Right lobe of liver (tissue), 6 donors: Measurements from ENCODE around the gene FBXO41. TPM values are rescaled to one million over a fixed set of nuclear protein-coding genes. Genes with fewer than 3 reads are reported as not detected.

Source experiments
- ATAC-seq, 4 donors: fragments of 200-7000 bp; cut with Tn5 transposase; one replicate each; pipeline ENCODE4 v1.9.1; 2020; ENCODE audit warnings: mild to moderate bottlenecking in 4 of 4, moderate library complexity in 4 of 4
- DNase-seq, 3 donors: peaks; one replicate each; pipeline ENCODE4 v3.0.0-alpha.2; 2020
- H3K27ac ChIP-seq, 3 donors: fragments of 200-600 bp; one replicate each; pipeline ENCODE4 v1.8.0; 2022
- H3K27me3 ChIP-seq, 2 donors: fragments of 200-600 bp; one replicate each; pipeline ENCODE4 v1.8.0; 2022
- H3K36me3 ChIP-seq, 4 donors: fragments of 200-600 bp; sonication (generic) in 1 of 4; one replicate each; pipeline versions ENCODE4 v1.5.1 to v1.8.0; 2017 to 2022; ENCODE audit warnings: control low read depth in 1 of 4
- H3K4me1 ChIP-seq, 4 donors: fragments of 200-600 bp; sonication (generic) in 1 of 4; one replicate each; pipeline versions ENCODE4 v1.5.1 to v1.8.0; 2017 to 2022; ENCODE audit warnings: control low read depth in 1 of 4
- H3K4me3 ChIP-seq, 3 donors: fragments of 200-600 bp; one replicate each; pipeline ENCODE4 v1.8.0; 2022
- H3K9me3 ChIP-seq, 4 donors: fragments of 200-600 bp; sonication (generic) in 1 of 4; one replicate each; pipeline versions ENCODE4 v1.5.1 to v1.8.0; 2017 to 2022; ENCODE audit warnings: control low read depth in 1 of 4
- POLR2A ChIP-seq: fragments of 450-650 bp; IDR thresholded peaks from one replicate; pipeline ENCODE4 v1.6.1; 2017; ENCODE audit warnings: antibody characterized with exemption, mild to moderate bottlenecking
- WGBS: methylation state at CpG from one replicate; pipeline ENCODE4 v1.1.6; 2018; ENCODE audit warnings: low coverage, low lambda C conversion rate; ENCODE audit not compliant: insufficient coverage; ENCODE audit errors: missing lambda C conversion rate; 5-methylcytosine and 5-hydroxymethylcytosine counted together
- intact Hi-C, 2 donors: fragments of 100-400 bp; cut with DNase I; formaldehyde crosslinking; loops; one replicate each; pipeline versions ENCODE4 v1.11.2 to v1.14.1; 2022
- total RNA-seq, 6 experiments: library from RNA; depleted of rRNA in 2 of 6; stranded (reverse); fragments of >200 nt in 2 of 6; fragmentation: NEBNext Ultra II Directional in 3 of 6; extraction: Animal tissue kit (Norgen Biotek cat#: 25700) in 3 of 6; gene quantifications; one replicate each; pipeline versions ENCODE4 v1.1.0 to v1.2.4, GENCODE V29; 2016 to 2023
- TF ChIP-seq, protein P1 (sequence below), 4 donors: fragments of 200-600 bp in 3 of 4; fragments of 450-650 bp in 1 of 4; IDR thresholded peaks; one replicate each; pipeline versions ENCODE4 v1.5.1 to v1.8.0; 2016 to 2022; ENCODE audit warnings: antibody characterized with exemption in 4 of 4, mild to moderate bottlenecking in 2 of 4
- donor health status: DM: no; HTN: yes; CAD: no.
- donor health status: DM: no; HTN: no; CAD: no.
- donor health status: DM: no; HTN: no; CAD: no.
- donor health status: DM: no; HTN: yes; CAD: no.
- donor health status: DM: no; HTN: yes; CAD: no.

FBXO41 gene
- total RNA-seq, 6 experiments from 2014 or later, result 0.13 to 0.65 (median 0.38) TPM

GRCh38 chr2:73217826-73218225 is 66.5 kb downstream of the FBXO41 start:
- Histone ChIP-seq H3K36me3 (peaks cover 0 to 20% (median 10%) of the 10 kb centered on the region in 4 donors), H3K4me3 (no peak overlapping the region), H3K27ac (no peak overlapping the region), H3K27me3 (no peaks in the 10 kb centered on the region), H3K9me3 (no peaks in the 10 kb centered on the region), H3K4me1 (no peaks in the 10 kb centered on the region)
- DNase-seq, result no peak
- ATAC-seq, result no peak
- intact Hi-C loops, result no loop called here
- no peak for TF ChIP-seq POLR2A
- TF ChIP-seq, protein P1, sequence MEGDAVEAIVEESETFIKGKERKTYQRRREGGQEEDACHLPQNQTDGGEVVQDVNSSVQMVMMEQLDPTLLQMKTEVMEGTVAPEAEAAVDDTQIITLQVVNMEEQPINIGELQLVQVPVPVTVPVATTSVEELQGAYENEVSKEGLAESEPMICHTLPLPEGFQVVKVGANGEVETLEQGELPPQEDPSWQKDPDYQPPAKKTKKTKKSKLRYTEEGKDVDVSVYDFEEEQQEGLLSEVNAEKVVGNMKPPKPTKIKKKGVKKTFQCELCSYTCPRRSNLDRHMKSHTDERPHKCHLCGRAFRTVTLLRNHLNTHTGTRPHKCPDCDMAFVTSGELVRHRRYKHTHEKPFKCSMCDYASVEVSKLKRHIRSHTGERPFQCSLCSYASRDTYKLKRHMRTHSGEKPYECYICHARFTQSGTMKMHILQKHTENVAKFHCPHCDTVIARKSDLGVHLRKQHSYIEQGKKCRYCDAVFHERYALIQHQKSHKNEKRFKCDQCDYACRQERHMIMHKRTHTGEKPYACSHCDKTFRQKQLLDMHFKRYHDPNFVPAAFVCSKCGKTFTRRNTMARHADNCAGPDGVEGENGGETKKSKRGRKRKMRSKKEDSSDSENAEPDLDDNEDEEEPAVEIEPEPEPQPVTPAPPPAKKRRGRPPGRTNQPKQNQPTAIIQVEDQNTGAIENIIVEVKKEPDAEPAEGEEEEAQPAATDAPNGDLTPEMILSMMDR (IDR thresholded peaks at IDR 0.05), result no peak
- WGBS, result 100% methylated on average over 2 of the region's 2 CpGs

GRCh38 chr2:73217160-73217559 is 67.1 kb downstream of the FBXO41 start:
- H3K4me3 ChIP-seq, result no peak overlapping the region
- no peak overlapping the region for H3K27ac ChIP-seq
- H3K27me3 ChIP-seq, result no peaks in the 10 kb centered on the region
- DNase-seq (peak in 1 of 3 donors; percentile 2), ATAC-seq (no peak)
- intact Hi-C loops, result no loop called here
- peaks cover 0 to 17% (median 9%) of the 10 kb centered on the region in 4 donors for H3K36me3 ChIP-seq
- WGBS, result 88% methylated on average over 5 of the region's 5 CpGs
- no peaks in the 10 kb centered on the region for H3K9me3 ChIP-seq
- H3K4me1 ChIP-seq, result no peaks in the 10 kb centered on the region
- no peak for TF ChIP-seq POLR2A
- TF ChIP-seq, protein P1 (IDR thresholded peaks at IDR 0.05), result no peak

GRCh38 chr2:73215254-73215653 is 69.0 kb downstream of the FBXO41 start:
- H3K4me3 ChIP-seq, result peak overlapping the region in 1 of 3 donors; percentile 91
- H3K27me3 ChIP-seq, result no peaks in the 10 kb centered on the region
- ATAC-seq (no peak), DNase-seq (no peak)
- H3K9me3 ChIP-seq, result no peaks in the 10 kb centered on the region
- WGBS, result 63% methylated on average over 4 of the region's 4 CpGs
- no peaks in the 10 kb centered on the region for H3K4me1 ChIP-seq
- TF ChIP-seq, protein P1 (IDR thresholded peaks at IDR 0.05), result no peak
- no peak for TF ChIP-seq POLR2A
- peaks cover 0 to 4% (median 0%) of the 10 kb centered on the region in 4 donors for H3K36me3 ChIP-seq
- no peak overlapping the region for H3K27ac ChIP-seq
- intact Hi-C loops, result no loop called here

DNA sequence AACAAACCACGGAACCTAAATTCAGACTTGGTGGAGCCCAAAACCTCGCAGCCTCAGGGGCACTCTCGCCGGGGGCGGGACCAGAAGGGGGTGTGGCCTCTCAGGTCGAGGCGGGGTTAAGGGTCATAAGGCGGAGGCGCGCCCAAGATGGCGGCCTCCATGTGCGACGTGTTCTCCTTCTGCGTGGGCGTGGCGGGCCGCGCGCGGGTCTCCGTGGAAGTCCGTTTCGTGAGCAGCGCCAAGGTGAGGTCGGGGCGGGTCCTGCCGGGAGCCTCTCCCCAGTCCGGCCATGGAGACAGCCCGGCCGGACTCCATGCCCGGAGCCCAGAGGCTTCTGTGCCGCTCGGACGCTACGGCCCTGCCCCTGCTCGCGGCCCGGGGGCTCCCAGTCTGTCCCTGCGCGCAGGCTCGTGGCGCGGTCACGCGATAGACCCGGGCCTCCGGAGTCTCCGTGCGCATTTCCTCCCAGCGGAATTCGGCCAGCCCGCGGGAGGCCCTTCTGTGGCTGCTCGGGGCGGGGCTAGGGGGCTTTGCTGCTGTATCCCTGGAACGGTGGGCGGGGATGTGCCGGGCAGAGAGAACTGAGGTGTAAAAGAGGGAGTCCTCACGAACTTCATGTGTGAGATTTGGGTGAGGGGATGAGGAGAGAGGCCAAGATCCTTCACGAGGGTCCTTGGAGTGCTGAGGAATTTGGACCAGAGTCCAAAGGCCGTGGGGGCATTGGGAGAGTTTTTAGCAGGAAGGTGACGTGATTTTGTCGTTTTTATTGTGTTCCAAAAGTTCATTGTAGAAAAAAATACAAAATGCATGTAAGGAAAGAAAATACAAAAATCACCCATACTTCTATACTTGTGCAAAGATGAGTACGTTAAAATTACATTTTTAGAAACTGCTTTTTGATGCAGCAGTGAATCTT is 69.9 kb downstream of the FBXO41 start, which contains the start of gene SMYD5:
Gene SMYD5 (plus strand): TSS at position 126 of the 916 bp plus-strand sequence. CDS start 22 bp downstream, at position 148.
- ATAC-seq, result peak; percentile 96
- intact Hi-C loops, result no loop called here
- peak; percentile 88 to 89 (median 89) for DNase-seq
- WGBS, result under 1% methylated on average over 32 of the region's 64 CpGs
- no peaks in the 10 kb centered on the region for H3K36me3 ChIP-seq
- peak; percentile 52 for TF ChIP-seq POLR2A
- TF ChIP-seq, protein P1 (IDR thresholded peaks at IDR 0.05), result no peak
- H3K27ac ChIP-seq, result peak within 1 kb of the TSS; percentile 24 to 74 (median 26)
- H3K4me1 ChIP-seq, result no peaks in the 10 kb centered on the region
- H3K27me3 ChIP-seq, result no peaks in the 10 kb centered on the region
- H3K9me3 ChIP-seq, result no peaks in the 10 kb centered on the region
- peak within 1 kb of the TSS; percentile 80 to 91 (median 87) for H3K4me3 ChIP-seq
